ENCODE data around the gene TLK1. TPM values are rescaled to one million over a fixed set of nuclear protein-coding genes. Genes with fewer than 3 reads are reported as not detected.

Gene TLK1
- total and polyA plus RNA-seq, 7 donors: 14.1 to 60.6 (median 37.9) TPM

GRCh38 chr2:171056307-171056706 is 104.4 kb downstream of the TLK1 start:
- no peak for TF ChIP-seq CTCF (IDR thresholded peaks at IDR 0.05)
- no peak for TF ChIP-seq EP300 (IDR thresholded peaks at IDR 0.05)
- TF ChIP-seq POLR2A (IDR thresholded peaks at IDR 0.05): no peak
- TF ChIP-seq POLR2AphosphoS5 (IDR thresholded peaks at IDR 0.05): no peak
- no peak for DNase-seq
- H3K36me3 ChIP-seq: peaks cover 0 to 44% (median under 1%) of the 10 kb centered on the region in 4 donors

GRCh38 chr2:171049691-171050090 is 111.0 kb downstream of the TLK1 start:
- H3K4me1 ChIP-seq: no peaks in the 10 kb centered on the region
- H3K4me3 ChIP-seq: no peak overlapping the region
- no peaks in the 10 kb centered on the region for H3K9me3 ChIP-seq
- no peak overlapping the region for H3K27ac ChIP-seq
- no peaks in the 10 kb centered on the region for H3K27me3 ChIP-seq
- DNase-seq: no peak
- intact Hi-C loops (cut with DNase I): no loop called here
- WGBS, 2 donors: 95 to 97% methylated on average over 7 of the region's 7 CpGs
- TF ChIP-seq POLR2A (IDR thresholded peaks at IDR 0.05): no peak
- no peak for TF ChIP-seq POLR2AphosphoS5 (IDR thresholded peaks at IDR 0.05)
- no peak for TF ChIP-seq EP300 (IDR thresholded peaks at IDR 0.05)
- no peak for TF ChIP-seq CTCF (IDR thresholded peaks at IDR 0.05)
- peaks cover 0 to 69% (median 6%) of the 10 kb centered on the region in 4 donors for H3K36me3 ChIP-seq

More at GRCh38 chr2:171056307-171056706, 104.4 kb downstream of the TLK1 start:
- Histone ChIP-seq H3K27me3 (no peaks in the 10 kb centered on the region), H3K27ac (no peak overlapping the region), H3K9me3 (no peaks in the 10 kb centered on the region), H3K4me1 (peaks cover 0 to 14% (median 12%) of the 10 kb centered on the region in 4 donors), H3K4me3 (no peak overlapping the region)
- 67 to 83% methylated on average over 1 of the region's 1 CpG for WGBS, 2 donors
- intact Hi-C loops (cut with DNase I): no loop called here

- Histone ChIP-seq H3K36me3 (peaks cover 0 to 84% (median 9%) of the 10 kb centered on the region in 4 donors), H3K4me1 (no peaks in the 10 kb centered on the region), H3K27me3 (no peaks in the 10 kb centered on the region), H3K9me3 (no peaks in the 10 kb centered on the region), H3K4me3 (no peak overlapping the region), H3K27ac (no peak overlapping the region)
- no peak for TF ChIP-seq CTCF (IDR thresholded peaks at IDR 0.05)
- DNase-seq: no peak
- intact Hi-C loops (cut with DNase I): no loop called here
- WGBS, 2 donors: 92 to 96% methylated on average over 3 of the region's 3 CpGs
Measured at GRCh38 chr2:171046048-171046560, 114.6 kb downstream of the TLK1 start.

GRCh38 chr2:171044416-171044815 is 116.3 kb downstream of the TLK1 start:
- Histone ChIP-seq H3K36me3 (peaks cover 0 to 80% (median 6%) of the 10 kb centered on the region in 4 donors), H3K9me3 (no peaks in the 10 kb centered on the region), H3K4me1 (no peaks in the 10 kb centered on the region), H3K4me3 (no peak overlapping the region), H3K27me3 (no peaks in the 10 kb centered on the region), H3K27ac (no peak overlapping the region)
- TF ChIP-seq CTCF (IDR thresholded peaks at IDR 0.05) (no peak), POLR2A (IDR thresholded peaks at IDR 0.05) (no peak), EP300 (IDR thresholded peaks at IDR 0.05) (no peak), POLR2AphosphoS5 (IDR thresholded peaks at IDR 0.05) (no peak)
- DNase-seq: no peak
- intact Hi-C loops (cut with DNase I): no loop called here
- WGBS, 2 donors: 62 to 63% methylated on average over 6 of the region's 6 CpGs

Data from sigmoid colon (tissue), 7 donors.